Upper lobe of left lung (tissue), 4 donors: Measurements from ENCODE around the gene SEC14L6.

Experiments
- CTCF ChIP-seq, 6 experiments: fragments of 450-650 bp in 4 of 6; fragments of 200-600 bp in 2 of 6; sonication (generic) in 2 of 6; IDR thresholded peaks; one replicate each; pipeline ENCODE4 v1.5.1; 2016 to 2019; ENCODE audit warnings: antibody characterized with exemption in 6 of 6
- EP300 ChIP-seq, 4 donors: sonication (generic); formaldehyde crosslinking; IDR thresholded peaks; one replicate each; pipeline ENCODE4 v1.5.1; 2017; ENCODE audit warnings: antibody characterized with exemption in 4 of 4, control low read depth in 2 of 4
- POLR2A ChIP-seq, 4 donors: fragments of 450-650 bp; IDR thresholded peaks; one replicate each; pipeline ENCODE4 v1.5.1; 2016 to 2017; ENCODE audit warnings: antibody characterized with exemption in 4 of 4, mild to moderate bottlenecking in 2 of 4
- POLR2AphosphoS5 ChIP-seq, 2 donors: sonication (generic); formaldehyde crosslinking; IDR thresholded peaks; one replicate each; pipeline ENCODE4 v1.5.1; 2017; ENCODE audit warnings: antibody characterized with exemption in 2 of 2

- TF ChIP-seq CTCF (IDR thresholded peaks at IDR 0.05) (no peak), POLR2A (IDR thresholded peaks at IDR 0.05) (no peak), EP300 (IDR thresholded peaks at IDR 0.05) (no peak), POLR2AphosphoS5 (IDR thresholded peaks at IDR 0.05) (no peak)
Measured at GRCh38 chr22:30561402-30562189, 15.1 kb upstream of the SEC14L6 start.
